ENCODE data around the gene BLOC1S1. TPM values are rescaled to one million over a fixed set of nuclear protein-coding genes. Genes with fewer than 3 reads are reported as not detected.

The BLOC1S1 gene
- total and polyA plus RNA-seq, 2 donors = 168 to 190 TPM

- H3K9me3 ChIP-seq (ENCODE audit: control insufficient read depth in 2 of 2, insufficient read depth in 1 of 2, low read length in 1 of 2) = peaks cover 0 to 6% of the 10 kb centered on the region in 2 donors
- peaks cover 8 to 39% of the 10 kb centered on the region in 2 donors for H3K4me1 ChIP-seq (ENCODE audit: control insufficient read depth in 2 of 2, insufficient read depth in 2 of 2, low read length in 2 of 2)
- H3K36me3 ChIP-seq (ENCODE audit: control insufficient read depth in 2 of 2, insufficient read depth in 2 of 2, low read length in 1 of 2) = peaks cover 32 to 42% of the 10 kb centered on the region in 2 donors
- no peak for DNase-seq (ENCODE audit: low read depth in 6 of 9, low spot score in 9 of 9)
- H3K27me3 ChIP-seq (ENCODE audit: control insufficient read depth in 2 of 2, insufficient read depth in 1 of 2, low read length in 1 of 2) = no peaks in the 10 kb centered on the region
- H3K4me3 ChIP-seq (ENCODE audit: low read length in 2 of 2) = no peak overlapping the region
- no peak overlapping the region for H3K27ac ChIP-seq (ENCODE audit: low read depth in 1 of 2, low read length in 1 of 2)
- 95% methylated on average over 14 of the region's 14 CpGs for WGBS
Observed at GRCh38 chr12:55721601-55722213, 5.9 kb downstream of the BLOC1S1 start.

- peaks cover 0 to 37% of the 10 kb centered on the region in 2 donors for H3K4me1 ChIP-seq (ENCODE audit: control insufficient read depth in 2 of 2, insufficient read depth in 2 of 2, low read length in 2 of 2)
- H3K27ac ChIP-seq (ENCODE audit: low read depth in 1 of 2, low read length in 1 of 2) = no peak overlapping the region
- 92% methylated on average over 8 of the region's 8 CpGs for WGBS
- peaks cover 33 to 42% of the 10 kb centered on the region in 2 donors for H3K36me3 ChIP-seq (ENCODE audit: control insufficient read depth in 2 of 2, insufficient read depth in 2 of 2, low read length in 1 of 2)
- peaks cover 0 to 6% of the 10 kb centered on the region in 2 donors for H3K9me3 ChIP-seq (ENCODE audit: control insufficient read depth in 2 of 2, insufficient read depth in 1 of 2, low read length in 1 of 2)
- H3K27me3 ChIP-seq (ENCODE audit: control insufficient read depth in 2 of 2, insufficient read depth in 1 of 2, low read length in 1 of 2) = peaks cover 0 to 3% of the 10 kb centered on the region in 2 donors
- DNase-seq (ENCODE audit: low read depth in 6 of 9, low spot score in 9 of 9) = no peak
- H3K4me3 ChIP-seq (ENCODE audit: low read length in 2 of 2) = no peak overlapping the region
Observed at GRCh38 chr12:55722948-55723347, 7.1 kb downstream of the BLOC1S1 start.

DNA sequence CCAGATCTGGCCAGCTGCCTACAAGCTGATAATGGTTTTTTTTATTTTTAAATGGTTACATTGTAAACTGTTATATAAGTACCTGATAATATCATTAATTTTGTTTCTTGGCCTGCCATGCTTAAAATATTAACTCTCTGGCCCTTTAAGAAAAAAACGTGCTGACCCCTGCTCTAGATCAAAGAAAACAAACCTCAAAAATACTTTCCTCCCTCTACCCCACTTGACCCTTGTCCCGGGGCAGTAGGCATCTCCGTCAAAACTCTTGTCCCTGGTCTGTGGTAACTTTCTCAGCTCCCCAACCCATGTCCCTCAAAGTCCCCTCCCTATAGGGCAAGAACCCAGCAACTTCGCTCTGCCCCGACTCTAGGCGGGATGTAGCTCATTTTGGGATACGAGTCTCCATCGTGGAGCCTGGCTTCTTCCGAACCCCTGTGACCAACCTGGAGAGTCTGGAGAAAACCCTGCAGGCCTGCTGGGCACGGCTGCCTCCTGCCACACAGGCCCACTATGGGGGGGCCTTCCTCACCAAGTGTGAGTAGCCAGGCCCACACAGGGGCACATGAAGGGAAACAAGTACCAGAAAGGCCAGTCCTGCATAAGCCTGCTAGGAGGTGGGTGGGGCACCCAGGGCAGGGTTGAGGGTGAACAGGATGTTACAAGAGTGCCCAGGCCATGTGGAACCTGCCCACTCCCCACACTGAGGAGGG is 7.8 kb downstream of the BLOC1S1 start:
- no peak overlapping the region for H3K27ac ChIP-seq (ENCODE audit: low read depth in 1 of 2, low read length in 1 of 2)
- peaks cover 0 to 11% of the 10 kb centered on the region in 2 donors for H3K27me3 ChIP-seq (ENCODE audit: control insufficient read depth in 2 of 2, insufficient read depth in 1 of 2, low read length in 1 of 2)
- WGBS = 95% methylated on average over 10 of the region's 10 CpGs
- DNase-seq (ENCODE audit: low read depth in 6 of 9, low spot score in 9 of 9) = no peak
- peaks cover 33 to 38% of the 10 kb centered on the region in 2 donors for H3K36me3 ChIP-seq (ENCODE audit: control insufficient read depth in 2 of 2, insufficient read depth in 2 of 2, low read length in 1 of 2)
- no peak overlapping the region for H3K4me3 ChIP-seq (ENCODE audit: low read length in 2 of 2)
- peaks cover 0 to 6% of the 10 kb centered on the region in 2 donors for H3K9me3 ChIP-seq (ENCODE audit: control insufficient read depth in 2 of 2, insufficient read depth in 1 of 2, low read length in 1 of 2)
- peaks cover 4 to 37% of the 10 kb centered on the region in 2 donors for H3K4me1 ChIP-seq (ENCODE audit: control insufficient read depth in 2 of 2, insufficient read depth in 2 of 2, low read length in 2 of 2)

DNA sequence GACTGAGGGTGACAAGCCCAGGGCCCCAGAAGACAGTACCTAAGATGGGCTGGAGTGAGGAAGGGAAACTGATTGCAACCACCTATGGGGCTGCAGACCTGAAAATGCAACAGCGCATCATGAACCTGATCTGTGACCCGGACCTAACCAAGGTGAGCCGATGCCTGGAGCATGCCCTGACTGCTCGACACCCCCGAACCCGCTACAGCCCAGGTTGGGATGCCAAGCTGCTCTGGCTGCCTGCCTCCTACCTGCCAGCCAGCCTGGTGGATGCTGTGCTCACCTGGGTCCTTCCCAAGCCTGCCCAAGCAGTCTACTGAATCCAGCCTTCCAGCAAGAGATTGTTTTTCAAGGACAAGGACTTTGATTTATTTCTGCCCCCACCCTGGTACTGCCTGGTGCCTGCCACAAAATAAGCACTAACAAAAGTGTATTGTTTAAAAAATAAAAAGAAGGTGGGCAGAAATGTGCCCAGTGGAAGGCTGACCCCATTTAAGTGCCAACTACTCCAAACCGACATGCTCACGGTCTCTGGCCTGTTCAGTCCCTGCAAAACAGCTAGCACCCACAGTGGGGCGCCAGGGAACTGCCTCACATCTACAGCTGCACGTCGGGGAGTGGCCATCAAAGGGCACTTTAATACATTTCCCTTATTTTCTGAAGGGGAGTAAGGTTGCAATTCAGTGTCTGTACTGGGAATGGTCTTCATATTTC is 8.5 kb downstream of the BLOC1S1 start:
- Histone ChIP-seq H3K4me3 (ENCODE audit: low read length in 2 of 2) (no peak overlapping the region), H3K4me1 (ENCODE audit: control insufficient read depth in 2 of 2, insufficient read depth in 2 of 2, low read length in 2 of 2) (peaks cover 4 to 39% of the 10 kb centered on the region in 2 donors), H3K27me3 (ENCODE audit: control insufficient read depth in 2 of 2, insufficient read depth in 1 of 2, low read length in 1 of 2) (peaks cover 0 to 12% of the 10 kb centered on the region in 2 donors), H3K9me3 (ENCODE audit: control insufficient read depth in 2 of 2, insufficient read depth in 1 of 2, low read length in 1 of 2) (peaks cover 0 to 6% of the 10 kb centered on the region in 2 donors), H3K27ac (ENCODE audit: low read depth in 1 of 2, low read length in 1 of 2) (no peak overlapping the region), H3K36me3 (ENCODE audit: control insufficient read depth in 2 of 2, insufficient read depth in 2 of 2, low read length in 1 of 2) (peaks cover 27 to 32% of the 10 kb centered on the region in 2 donors)
- WGBS = 70% methylated on average over 11 of the region's 11 CpGs
- peak in 2 of 9 donors; percentile 60 to 72 for DNase-seq (ENCODE audit: low read depth in 6 of 9, low spot score in 9 of 9)

GRCh38 chr12:55724940-55725309 is 9.1 kb downstream of the BLOC1S1 start:
- WGBS = 92% methylated on average over 3 of the region's 3 CpGs
- no peak overlapping the region for H3K4me3 ChIP-seq (ENCODE audit: low read length in 2 of 2)
- peaks cover 0 to 12% of the 10 kb centered on the region in 2 donors for H3K27me3 ChIP-seq (ENCODE audit: control insufficient read depth in 2 of 2, insufficient read depth in 1 of 2, low read length in 1 of 2)
- peaks cover 26 to 27% of the 10 kb centered on the region in 2 donors for H3K36me3 ChIP-seq (ENCODE audit: control insufficient read depth in 2 of 2, insufficient read depth in 2 of 2, low read length in 1 of 2)
- H3K27ac ChIP-seq (ENCODE audit: low read depth in 1 of 2, low read length in 1 of 2) = no peak overlapping the region
- H3K4me1 ChIP-seq (ENCODE audit: control insufficient read depth in 2 of 2, insufficient read depth in 2 of 2, low read length in 2 of 2) = peaks cover 4 to 39% of the 10 kb centered on the region in 2 donors
- no peak for DNase-seq (ENCODE audit: low read depth in 6 of 9, low spot score in 9 of 9)
- peaks cover 0 to 6% of the 10 kb centered on the region in 2 donors for H3K9me3 ChIP-seq (ENCODE audit: control insufficient read depth in 2 of 2, insufficient read depth in 1 of 2, low read length in 1 of 2)

DNA sequence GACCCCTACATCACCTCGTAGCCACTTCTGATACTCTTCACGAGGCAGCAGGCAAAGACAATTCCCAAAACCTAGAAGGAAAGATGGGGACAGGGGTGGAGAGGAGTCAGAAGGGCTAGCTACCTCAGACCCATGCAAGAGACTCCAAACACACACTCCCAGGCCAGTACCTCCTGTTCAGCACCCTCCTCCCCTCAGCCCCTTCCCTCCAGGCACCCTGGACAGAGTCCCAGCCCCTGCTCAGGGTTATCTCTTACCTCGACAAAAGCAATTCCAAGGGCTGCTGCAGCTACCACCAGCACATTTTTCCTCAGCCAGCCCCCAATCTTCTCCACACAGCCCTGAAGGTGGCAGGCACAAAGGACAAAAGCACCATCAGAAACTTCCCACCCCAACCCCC is 9.7 kb downstream of the BLOC1S1 start:
- H3K4me1 ChIP-seq (ENCODE audit: control insufficient read depth in 2 of 2, insufficient read depth in 2 of 2, low read length in 2 of 2) = peaks cover 4 to 44% of the 10 kb centered on the region in 2 donors
- H3K4me3 ChIP-seq (ENCODE audit: low read length in 2 of 2) = no peak overlapping the region
- WGBS = 90% methylated on average over 3 of the region's 3 CpGs
- peaks cover 21% of the 10 kb centered on the region in 2 donors for H3K36me3 ChIP-seq (ENCODE audit: control insufficient read depth in 2 of 2, insufficient read depth in 2 of 2, low read length in 1 of 2)
- peaks cover 0 to 12% of the 10 kb centered on the region in 2 donors for H3K27me3 ChIP-seq (ENCODE audit: control insufficient read depth in 2 of 2, insufficient read depth in 1 of 2, low read length in 1 of 2)
- peaks cover 0 to 6% of the 10 kb centered on the region in 2 donors for H3K9me3 ChIP-seq (ENCODE audit: control insufficient read depth in 2 of 2, insufficient read depth in 1 of 2, low read length in 1 of 2)
- DNase-seq (ENCODE audit: low read depth in 6 of 9, low spot score in 9 of 9) = no peak
- H3K27ac ChIP-seq (ENCODE audit: low read depth in 1 of 2, low read length in 1 of 2) = no peak overlapping the region

DNA sequence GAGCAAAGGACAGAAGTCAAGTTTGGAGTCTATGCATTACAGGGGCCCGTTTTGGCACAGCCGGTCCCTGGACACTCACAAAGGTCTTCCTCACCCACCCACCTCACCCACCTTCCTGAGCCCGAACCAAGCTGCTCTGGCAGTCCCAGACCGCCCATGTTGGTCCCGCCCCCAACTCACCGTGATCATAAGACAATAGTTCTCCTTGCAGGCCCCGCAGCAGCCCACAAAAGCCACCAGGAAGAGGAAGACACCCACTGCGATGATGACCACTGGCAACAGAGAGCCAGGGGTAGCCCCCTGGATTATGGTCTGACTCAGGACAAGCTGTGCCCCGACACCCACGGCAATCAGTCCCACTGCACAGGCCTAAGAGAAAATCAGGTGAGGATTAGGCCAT is 11.1 kb downstream of the BLOC1S1 start:
- peaks cover 10 to 20% of the 10 kb centered on the region in 2 donors for H3K36me3 ChIP-seq (ENCODE audit: control insufficient read depth in 2 of 2, insufficient read depth in 2 of 2, low read length in 1 of 2)
- no peak for DNase-seq (ENCODE audit: low read depth in 6 of 9, low spot score in 9 of 9)
- H3K4me3 ChIP-seq (ENCODE audit: low read length in 2 of 2) = no peak overlapping the region
- H3K4me1 ChIP-seq (ENCODE audit: control insufficient read depth in 2 of 2, insufficient read depth in 2 of 2, low read length in 2 of 2) = peaks cover 7 to 50% of the 10 kb centered on the region in 2 donors
- 85% methylated on average over 10 of the region's 10 CpGs for WGBS
- H3K27me3 ChIP-seq (ENCODE audit: control insufficient read depth in 2 of 2, insufficient read depth in 1 of 2, low read length in 1 of 2) = peaks cover 0 to 12% of the 10 kb centered on the region in 2 donors
- peaks cover 0 to 6% of the 10 kb centered on the region in 2 donors for H3K9me3 ChIP-seq (ENCODE audit: control insufficient read depth in 2 of 2, insufficient read depth in 1 of 2, low read length in 1 of 2)
- H3K27ac ChIP-seq (ENCODE audit: low read depth in 1 of 2, low read length in 1 of 2) = no peak overlapping the region

- H3K4me1 ChIP-seq (ENCODE audit: control insufficient read depth in 2 of 2, insufficient read depth in 2 of 2, low read length in 2 of 2) = peaks cover 7 to 50% of the 10 kb centered on the region in 2 donors
- H3K27me3 ChIP-seq (ENCODE audit: control insufficient read depth in 2 of 2, insufficient read depth in 1 of 2, low read length in 1 of 2) = peaks cover 0 to 12% of the 10 kb centered on the region in 2 donors
- H3K4me3 ChIP-seq (ENCODE audit: low read length in 2 of 2) = peak overlapping the region; percentile 67 to 73
- H3K9me3 ChIP-seq (ENCODE audit: control insufficient read depth in 2 of 2, insufficient read depth in 1 of 2, low read length in 1 of 2) = peaks cover 0 to 6% of the 10 kb centered on the region in 2 donors
- no peak for DNase-seq (ENCODE audit: low read depth in 6 of 9, low spot score in 9 of 9)
- WGBS = 71% methylated on average over 9 of the region's 9 CpGs
- H3K27ac ChIP-seq (ENCODE audit: low read depth in 1 of 2, low read length in 1 of 2) = peak overlapping the region; percentile 83 to 91
- peaks cover 10 to 20% of the 10 kb centered on the region in 2 donors for H3K36me3 ChIP-seq (ENCODE audit: control insufficient read depth in 2 of 2, insufficient read depth in 2 of 2, low read length in 1 of 2)
Observed at GRCh38 chr12:55727643-55728185, 11.9 kb downstream of the BLOC1S1 start.
